Measurements from ENCODE around the gene RAB3IL1.

The RAB3IL1 gene

DNA sequence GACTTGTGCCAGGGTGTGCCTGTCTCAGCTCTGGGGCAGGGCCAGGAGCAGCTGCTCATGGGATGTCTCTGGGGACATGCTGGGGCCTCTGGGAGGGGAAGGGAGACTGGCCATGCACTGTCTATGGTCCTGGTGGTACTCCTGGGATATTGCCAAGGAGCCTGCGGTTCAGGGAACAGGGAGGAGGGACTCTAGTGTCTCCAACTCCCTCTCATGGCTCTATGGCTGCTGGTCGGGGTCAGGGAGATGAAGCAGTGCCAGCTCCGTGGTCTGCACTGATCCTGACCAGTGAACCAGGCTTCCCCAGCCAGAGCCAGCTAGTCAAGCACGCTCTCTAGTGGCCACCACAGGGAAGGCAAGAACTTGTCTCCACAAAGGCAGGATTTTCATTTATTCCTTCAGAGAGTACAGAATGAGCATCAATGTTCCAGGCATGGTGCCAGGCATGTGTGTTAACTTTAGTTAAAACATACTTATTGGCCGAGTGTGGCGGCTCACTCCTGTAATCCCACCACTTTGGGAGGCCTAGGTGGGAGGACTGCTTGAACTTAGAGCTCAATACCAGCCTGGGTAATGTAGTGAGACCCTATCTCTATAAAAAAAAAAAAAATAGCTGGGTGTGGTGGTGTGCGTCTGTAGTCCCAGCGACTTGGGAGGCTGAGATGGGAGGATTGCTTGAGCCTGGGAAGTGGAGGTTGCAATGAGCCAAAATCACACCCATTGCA is 30.3 kb upstream of the RAB3IL1 start:
- TF ChIP-seq, protein P1, sequence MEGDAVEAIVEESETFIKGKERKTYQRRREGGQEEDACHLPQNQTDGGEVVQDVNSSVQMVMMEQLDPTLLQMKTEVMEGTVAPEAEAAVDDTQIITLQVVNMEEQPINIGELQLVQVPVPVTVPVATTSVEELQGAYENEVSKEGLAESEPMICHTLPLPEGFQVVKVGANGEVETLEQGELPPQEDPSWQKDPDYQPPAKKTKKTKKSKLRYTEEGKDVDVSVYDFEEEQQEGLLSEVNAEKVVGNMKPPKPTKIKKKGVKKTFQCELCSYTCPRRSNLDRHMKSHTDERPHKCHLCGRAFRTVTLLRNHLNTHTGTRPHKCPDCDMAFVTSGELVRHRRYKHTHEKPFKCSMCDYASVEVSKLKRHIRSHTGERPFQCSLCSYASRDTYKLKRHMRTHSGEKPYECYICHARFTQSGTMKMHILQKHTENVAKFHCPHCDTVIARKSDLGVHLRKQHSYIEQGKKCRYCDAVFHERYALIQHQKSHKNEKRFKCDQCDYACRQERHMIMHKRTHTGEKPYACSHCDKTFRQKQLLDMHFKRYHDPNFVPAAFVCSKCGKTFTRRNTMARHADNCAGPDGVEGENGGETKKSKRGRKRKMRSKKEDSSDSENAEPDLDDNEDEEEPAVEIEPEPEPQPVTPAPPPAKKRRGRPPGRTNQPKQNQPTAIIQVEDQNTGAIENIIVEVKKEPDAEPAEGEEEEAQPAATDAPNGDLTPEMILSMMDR (IDR thresholded peaks at IDR 0.05; ENCODE audit: low read depth, low read length): peak; percentile 97
- no peak for TF ChIP-seq EZH2phosphoT487 (IDR thresholded peaks at IDR 0.05; ENCODE audit: low read depth)
- Histone ChIP-seq H2AFZ (ENCODE audit: low read depth, low read length) (peak overlapping the region; percentile 39; the same call in 1 of the 2 replicates), H3K4me3 (ENCODE audit: low read length) (no peak overlapping the region), H3K27ac (ENCODE audit: low read length) (no peak overlapping the region), H3K9ac (ENCODE audit: low read length) (no peak overlapping the region), H3K36me3 (replicated peaks; ENCODE audit: low read depth, low read length) (no peaks in the 10 kb centered on the region), H3K4me1 (ENCODE audit: low read length) (peaks cover 6% of the 10 kb centered on the region), H3K79me2 (ENCODE audit: low read length) (no peaks in the 10 kb centered on the region), H3K27me3 (ENCODE audit: low read depth, low read length) (peaks cover 7% of the 10 kb centered on the region), H3K9me3 (ENCODE audit: insufficient read depth, low read length) (no peaks in the 10 kb centered on the region), H3K4me2 (ENCODE audit: low read length) (peak overlapping the region; percentile 44), H4K20me1 (ENCODE audit: insufficient read depth, low read length) (no peaks in the 10 kb centered on the region)

DNA sequence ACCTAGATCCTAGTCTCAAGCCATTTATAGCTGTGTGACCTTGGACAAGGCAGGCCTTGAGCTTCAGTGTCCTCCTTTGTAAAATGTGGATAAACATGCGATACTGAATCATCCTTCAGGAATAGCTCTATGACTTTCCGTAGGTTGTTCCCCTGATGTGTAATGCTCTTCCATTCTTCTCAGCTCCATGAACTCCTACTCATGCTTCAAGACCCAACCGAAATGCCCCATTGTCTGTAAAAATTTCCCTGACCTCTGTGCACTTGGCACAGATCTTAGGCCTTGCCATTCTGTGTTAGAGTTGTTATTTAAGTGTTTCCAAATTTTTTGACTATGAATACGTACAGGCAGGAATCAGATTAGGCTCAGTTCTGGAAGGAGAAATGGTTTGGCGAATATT is 29.5 kb upstream of the RAB3IL1 start:
- H3K4me3 ChIP-seq (ENCODE audit: low read length): no peak overlapping the region
- H4K20me1 ChIP-seq (ENCODE audit: insufficient read depth, low read length): no peaks in the 10 kb centered on the region
- H3K27me3 ChIP-seq (ENCODE audit: low read depth, low read length): peaks cover 7% of the 10 kb centered on the region
- H2AFZ ChIP-seq (ENCODE audit: low read depth, low read length): no peak overlapping the region
- no peak overlapping the region for H3K9ac ChIP-seq (ENCODE audit: low read length)
- H3K4me1 ChIP-seq (ENCODE audit: low read length): peaks cover 6% of the 10 kb centered on the region
- TF ChIP-seq, protein P1 (IDR thresholded peaks at IDR 0.05; ENCODE audit: low read depth, low read length): no peak
- no peak for TF ChIP-seq EZH2phosphoT487 (IDR thresholded peaks at IDR 0.05; ENCODE audit: low read depth)
- no peaks in the 10 kb centered on the region for H3K9me3 ChIP-seq (ENCODE audit: insufficient read depth, low read length)
- H3K36me3 ChIP-seq (replicated peaks; ENCODE audit: low read depth, low read length): no peaks in the 10 kb centered on the region
- no peaks in the 10 kb centered on the region for H3K79me2 ChIP-seq (ENCODE audit: low read length)
- no peak overlapping the region for H3K27ac ChIP-seq (ENCODE audit: low read length)
- no peak overlapping the region for H3K4me2 ChIP-seq (ENCODE audit: low read length)

DNA sequence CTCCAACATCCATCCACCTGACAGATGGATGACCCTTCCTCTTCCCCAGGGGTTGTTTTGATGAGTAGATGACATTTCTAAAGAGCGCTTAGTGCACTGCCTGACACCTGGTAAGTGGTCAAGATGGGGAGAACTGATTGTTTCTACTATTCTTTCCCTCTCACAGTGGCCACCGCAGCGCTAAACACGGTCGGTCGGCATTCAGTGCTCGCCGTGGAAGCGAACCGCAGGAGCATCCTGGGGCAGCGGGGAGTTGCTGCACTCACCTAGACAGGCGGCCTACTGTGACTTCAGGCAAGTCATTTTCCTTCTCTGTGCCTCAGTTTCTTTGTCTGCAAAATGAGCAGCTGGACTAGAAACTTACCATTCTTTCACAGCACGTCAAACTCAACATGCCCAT is 27.8 kb upstream of the RAB3IL1 start:
- Histone ChIP-seq H3K4me2 (ENCODE audit: low read length) (no peak overlapping the region), H3K9me3 (ENCODE audit: insufficient read depth, low read length) (no peaks in the 10 kb centered on the region), H3K36me3 (replicated peaks; ENCODE audit: low read depth, low read length) (no peaks in the 10 kb centered on the region), H2AFZ (ENCODE audit: low read depth, low read length) (no peak overlapping the region), H3K9ac (ENCODE audit: low read length) (no peak overlapping the region), H4K20me1 (ENCODE audit: insufficient read depth, low read length) (no peaks in the 10 kb centered on the region), H3K4me3 (ENCODE audit: low read length) (no peak overlapping the region), H3K27ac (ENCODE audit: low read length) (no peak overlapping the region), H3K4me1 (ENCODE audit: low read length) (peaks cover 6% of the 10 kb centered on the region), H3K27me3 (ENCODE audit: low read depth, low read length) (peaks cover 7% of the 10 kb centered on the region), H3K79me2 (ENCODE audit: low read length) (no peaks in the 10 kb centered on the region)
- no peak for TF ChIP-seq EZH2phosphoT487 (IDR thresholded peaks at IDR 0.05; ENCODE audit: low read depth)
- TF ChIP-seq, protein P1 (IDR thresholded peaks at IDR 0.05; ENCODE audit: low read depth, low read length): no peak

DNA sequence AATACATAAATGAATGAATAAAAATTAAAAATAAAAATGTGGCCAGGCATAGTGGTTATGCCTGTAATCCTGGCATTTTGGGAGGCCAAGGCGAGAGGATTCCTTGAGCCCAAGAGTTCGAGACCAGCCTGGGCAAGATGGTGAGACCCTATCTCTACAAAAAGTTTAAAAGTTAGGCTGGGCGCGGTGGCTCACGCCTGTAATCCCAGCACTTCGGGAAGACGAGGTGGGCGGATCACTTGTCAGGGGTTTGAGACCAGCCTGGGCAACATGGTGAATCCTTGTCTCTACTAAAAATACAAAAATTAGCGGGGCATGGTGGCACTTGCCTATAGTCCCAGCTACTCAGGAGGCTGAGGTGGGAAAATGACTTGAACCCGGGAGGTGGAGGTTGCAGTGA is 23.1 kb upstream of the RAB3IL1 start:
- TF ChIP-seq, protein P1 (IDR thresholded peaks at IDR 0.05; ENCODE audit: low read depth, low read length): no peak
- TF ChIP-seq EZH2phosphoT487 (IDR thresholded peaks at IDR 0.05; ENCODE audit: low read depth): no peak

More for the DNA sequence above, 23.1 kb upstream of the RAB3IL1 start:
- no peak overlapping the region for H3K4me3 ChIP-seq (ENCODE audit: low read length)
- no peak overlapping the region for H3K4me2 ChIP-seq (ENCODE audit: low read length)
- 0 out of 2 replicates have a peak, but pooled peaks cover 3% of the 10 kb centered on the region for H3K9me3 ChIP-seq (ENCODE audit: insufficient read depth, low read length)
- H3K36me3 ChIP-seq (replicated peaks; ENCODE audit: low read depth, low read length): no peaks in the 10 kb centered on the region
- H3K9ac ChIP-seq (ENCODE audit: low read length): no peak overlapping the region
- H3K4me1 ChIP-seq (ENCODE audit: low read length): no peaks in the 10 kb centered on the region
- no peak overlapping the region for H3K27ac ChIP-seq (ENCODE audit: low read length)
- peaks cover 15% of the 10 kb centered on the region for H3K27me3 ChIP-seq (ENCODE audit: low read depth, low read length)
- no peaks in the 10 kb centered on the region for H3K79me2 ChIP-seq (ENCODE audit: low read length)
- H2AFZ ChIP-seq (ENCODE audit: low read depth, low read length): no peak overlapping the region
- no peaks in the 10 kb centered on the region for H4K20me1 ChIP-seq (ENCODE audit: insufficient read depth, low read length)

Data from OCI-LY3 (cell line).